ENCODE results near the gene RTL5.

The RTL5 gene

GRCh38 chrX:72139538-72139937 lies 7.8 kb upstream of the RTL5 start:
- no peak for TF ChIP-seq CTCF (IDR thresholded peaks at IDR 0.05; ENCODE audit: extremely low read depth, missing control alignments)

GRCh38 chrX:72137846-72138495 lies 6.3 kb upstream of the RTL5 start:
- DNase-seq (ENCODE audit: low spot score): no peak
- no peak for TF ChIP-seq CTCF (IDR thresholded peaks at IDR 0.05; ENCODE audit: extremely low read depth, missing control alignments)

More at GRCh38 chrX:72139538-72139937, 7.8 kb upstream of the RTL5 start:
- DNase-seq (ENCODE audit: low spot score): no peak

- no peak for DNase-seq (ENCODE audit: low spot score)
Measured at GRCh38 chrX:72133851-72134546, 2.3 kb upstream of the RTL5 start.

GRCh38 chrX:72132456-72132855 lies 741 bp upstream of the RTL5 start:
- DNase-seq (ENCODE audit: low spot score): no peak
- TF ChIP-seq CTCF (IDR thresholded peaks at IDR 0.05; ENCODE audit: extremely low read depth, missing control alignments): no peak

More at GRCh38 chrX:72133851-72134546, 2.3 kb upstream of the RTL5 start:
- TF ChIP-seq CTCF (IDR thresholded peaks at IDR 0.05; ENCODE audit: extremely low read depth, missing control alignments): no peak

GRCh38 chrX:72130762-72131250 lies 909 bp downstream of the RTL5 start:
- TF ChIP-seq CTCF (IDR thresholded peaks at IDR 0.05; ENCODE audit: extremely low read depth, missing control alignments): no peak

GRCh38 chrX:72130156-72130761 lies 1.5 kb downstream of the RTL5 start:
- no peak for TF ChIP-seq CTCF (IDR thresholded peaks at IDR 0.05; ENCODE audit: extremely low read depth, missing control alignments)
- no peak for DNase-seq (ENCODE audit: low spot score)

More at GRCh38 chrX:72130762-72131250, 909 bp downstream of the RTL5 start:
- DNase-seq (ENCODE audit: low spot score): no peak

GRCh38 chrX:72129661-72130060 lies 2.1 kb downstream of the RTL5 start:
- no peak for DNase-seq (ENCODE audit: low spot score)
- no peak for TF ChIP-seq CTCF (IDR thresholded peaks at IDR 0.05; ENCODE audit: extremely low read depth, missing control alignments)

All from GM20000 (cell line).